ENCODE data around the gene ATP8B4.

ATP8B4 gene

DNA sequence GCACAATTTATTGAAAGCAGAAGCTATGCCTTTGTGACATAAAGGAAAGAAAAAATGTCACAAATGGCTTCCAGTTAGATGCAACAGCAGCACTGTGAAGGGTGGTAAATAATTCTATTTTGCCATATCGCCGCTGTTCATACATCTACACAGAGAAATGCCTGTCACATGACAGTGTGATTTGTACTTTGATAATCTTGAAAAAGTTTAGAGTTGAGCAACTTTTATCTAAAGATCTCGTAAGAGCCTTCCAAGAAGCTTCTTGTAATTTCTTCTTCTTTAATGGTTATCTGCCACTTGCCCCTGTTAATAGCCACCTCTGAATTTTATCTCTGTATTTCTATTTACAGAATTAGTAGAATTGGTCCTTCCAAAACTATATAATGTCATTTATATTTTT is 192.3 kb downstream of the ATP8B4 start:
- DNase-seq: no peak

DNA sequence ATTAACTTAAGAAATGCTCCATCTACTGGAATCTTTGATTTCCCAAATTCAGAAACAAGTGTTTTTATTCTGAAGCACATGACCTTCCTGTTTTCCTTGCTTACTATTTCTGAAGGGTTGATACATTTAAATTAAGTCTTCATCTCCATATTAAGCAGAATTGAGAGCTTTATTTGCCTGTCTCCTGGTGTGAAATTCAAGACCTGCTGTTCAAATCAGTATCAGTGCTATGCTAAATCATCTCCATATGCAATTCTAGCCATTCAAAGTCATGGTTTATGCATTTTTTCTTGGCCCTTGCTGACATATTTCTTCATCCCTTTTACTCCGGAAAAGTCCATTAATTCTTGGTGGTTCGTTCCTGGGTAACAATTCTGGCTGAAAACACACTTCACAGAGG is 195.4 kb downstream of the ATP8B4 start:
- DNase-seq: no peak

DNA sequence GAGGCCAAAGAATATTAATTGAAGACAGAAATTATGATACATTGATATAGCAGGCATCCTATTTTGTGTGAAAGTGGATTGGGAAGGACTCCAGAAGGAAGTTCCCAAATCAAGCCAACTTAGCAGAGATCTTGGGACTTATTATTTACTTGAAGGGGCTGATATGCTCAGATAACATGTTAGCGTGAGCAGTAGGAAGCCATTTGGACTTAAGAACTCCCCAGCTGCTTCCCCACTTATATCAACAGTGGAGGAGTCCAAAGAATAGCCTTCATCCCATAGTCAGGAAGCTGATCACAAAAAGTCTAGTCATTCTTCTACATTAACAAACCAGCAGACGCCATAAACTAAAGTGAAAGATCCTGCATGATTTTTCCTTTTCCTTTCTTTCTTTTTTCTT is 200.0 kb downstream of the ATP8B4 start:
- no peak for DNase-seq

DNA sequence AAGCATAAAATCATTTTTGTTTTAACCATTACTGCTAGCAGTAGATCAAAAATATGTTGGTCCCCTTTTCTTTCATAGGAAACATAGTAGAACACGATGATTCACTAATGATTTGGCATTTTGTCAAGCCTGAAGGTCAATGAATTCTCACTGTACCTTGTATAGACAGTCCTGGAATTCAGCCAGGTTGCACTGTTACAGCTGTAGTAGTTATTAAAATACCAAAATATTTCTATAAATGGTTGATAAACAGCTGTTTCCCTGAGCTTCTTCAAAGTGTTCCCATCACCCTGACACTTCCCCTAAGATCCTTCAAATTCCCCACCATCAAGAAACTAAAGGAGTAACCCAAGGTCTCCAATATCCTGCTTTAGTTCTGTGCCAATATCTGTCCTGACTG is 200.9 kb downstream of the ATP8B4 start:
- DNase-seq: no peak

DNA sequence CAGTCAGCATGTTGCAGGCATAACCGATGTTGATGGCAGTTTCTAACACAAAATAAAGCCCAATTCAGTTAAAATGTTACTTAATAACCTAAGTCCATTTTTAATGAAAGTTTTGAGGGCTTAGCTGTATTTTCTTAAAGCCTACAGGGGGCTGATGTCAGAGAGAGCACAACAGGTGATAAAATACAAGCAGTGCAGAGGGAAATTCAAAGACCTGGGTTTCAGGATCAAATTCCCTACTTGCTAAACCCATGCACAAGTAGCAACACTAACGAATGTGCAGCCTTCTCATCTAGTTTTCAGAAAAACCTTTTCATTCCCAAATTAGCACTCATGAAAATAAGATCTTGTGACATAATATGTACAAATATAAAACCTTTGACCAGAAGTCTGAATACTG is 202.0 kb downstream of the ATP8B4 start:
- DNase-seq: no peak

DNA sequence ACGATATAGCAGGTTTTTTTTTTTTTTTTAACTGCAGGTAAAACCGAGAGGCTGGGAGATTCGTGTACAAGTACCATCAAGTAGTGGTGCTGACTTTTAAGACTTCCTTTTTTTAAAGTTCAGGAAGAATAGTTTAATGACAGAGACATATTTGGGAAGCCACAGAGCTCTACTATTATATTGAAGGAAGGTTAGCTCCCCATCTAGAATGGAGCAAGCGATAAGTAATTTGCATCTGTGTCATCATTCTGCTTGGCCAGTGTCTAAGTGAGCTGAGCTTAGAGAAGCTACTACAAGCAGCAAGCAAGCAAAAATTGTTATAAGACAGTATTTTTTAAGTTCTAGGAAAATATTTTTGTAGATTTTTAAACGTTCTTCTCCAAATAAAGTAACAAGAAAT is 203.2 kb downstream of the ATP8B4 start:
- DNase-seq: no peak

DNA sequence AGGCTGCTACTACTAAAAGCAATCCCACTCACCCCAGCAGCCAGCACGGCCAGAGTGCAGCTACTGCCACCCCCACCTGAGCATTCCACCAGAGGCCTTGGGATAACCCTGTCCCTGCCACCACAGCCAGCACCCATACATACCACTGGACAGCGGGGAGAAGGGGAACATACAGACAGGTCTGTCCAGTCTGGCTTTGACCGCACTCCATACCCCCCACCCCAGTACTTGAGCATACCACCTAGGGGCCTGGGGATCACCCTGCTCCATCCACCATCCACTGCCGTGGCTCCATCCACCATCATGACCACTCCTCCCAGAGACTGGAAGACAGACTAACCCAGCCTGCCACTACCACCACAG is 210.1 kb downstream of the ATP8B4 start:
- no peak for DNase-seq

DNA sequence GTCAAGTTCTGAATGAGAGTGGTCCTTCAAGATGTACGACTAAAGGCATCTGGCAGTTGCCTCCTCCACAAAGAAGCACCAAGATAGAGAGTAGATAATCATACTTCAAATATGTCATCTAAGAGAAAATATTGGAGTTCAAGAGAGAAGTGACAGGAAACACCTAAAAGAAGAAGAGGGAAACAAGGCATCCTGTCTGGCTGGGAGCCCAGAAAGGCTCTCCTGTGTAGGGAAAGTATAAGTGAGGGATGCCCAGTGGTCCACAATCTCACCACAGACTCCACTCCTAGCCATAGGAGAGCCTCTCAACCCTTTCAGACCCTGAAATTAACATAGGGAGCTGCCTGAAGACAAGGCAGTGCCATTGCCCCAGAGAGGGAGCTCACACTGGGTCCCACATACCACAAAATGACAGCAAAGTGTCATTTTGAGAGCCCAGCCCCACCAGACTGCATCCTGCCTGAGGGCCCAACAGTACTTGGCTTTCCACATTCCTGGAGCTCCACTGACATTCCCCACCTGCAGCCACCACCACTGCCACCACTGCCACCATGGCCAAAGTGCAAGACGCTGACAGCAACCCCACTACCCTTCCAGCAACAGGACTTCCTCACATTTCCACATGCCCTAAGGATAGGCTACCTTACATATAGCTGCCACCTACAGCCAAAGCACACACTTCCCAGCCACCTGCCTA is 210.6 kb downstream of the ATP8B4 start:
- DNase-seq: no peak

DNA sequence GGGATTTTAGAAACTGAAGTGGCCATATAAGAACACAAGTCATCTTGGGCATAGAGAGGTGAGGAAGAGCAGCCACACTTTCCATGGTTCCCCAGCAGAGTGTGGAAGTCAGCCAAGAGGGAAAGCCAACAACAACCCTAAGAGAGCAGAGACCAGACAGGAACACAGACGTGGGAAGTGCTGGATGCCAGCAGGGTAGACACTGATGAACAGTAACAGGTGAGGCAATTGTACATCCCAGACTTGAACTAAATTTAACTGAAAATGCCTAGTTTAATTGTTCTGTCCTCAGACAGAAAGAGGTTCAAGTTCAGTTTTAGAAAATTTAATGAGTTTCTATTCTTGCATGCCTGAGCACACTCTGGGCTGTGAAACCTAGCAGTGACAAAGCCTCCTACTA is 212.1 kb downstream of the ATP8B4 start:
- DNase-seq: no peak

DNA sequence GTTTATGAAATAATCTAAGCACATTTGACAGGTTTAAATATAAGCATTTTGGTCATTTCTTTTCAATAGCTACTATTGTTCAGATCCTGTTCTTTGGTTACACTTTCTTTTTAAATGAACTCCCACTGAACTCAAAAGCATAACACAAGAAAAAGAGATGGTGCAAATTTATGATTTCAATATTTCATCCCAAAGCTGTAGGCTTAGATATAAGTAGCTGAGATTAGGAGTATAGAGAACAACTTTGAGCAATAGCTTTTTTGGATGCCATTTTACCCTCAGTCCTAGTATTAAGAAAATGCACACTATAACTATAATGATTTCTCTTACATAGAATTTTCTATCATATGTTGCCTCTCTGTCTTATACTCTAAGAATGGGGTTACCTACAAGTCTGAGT is 213.8 kb downstream of the ATP8B4 start:
- no peak for DNase-seq

DNA sequence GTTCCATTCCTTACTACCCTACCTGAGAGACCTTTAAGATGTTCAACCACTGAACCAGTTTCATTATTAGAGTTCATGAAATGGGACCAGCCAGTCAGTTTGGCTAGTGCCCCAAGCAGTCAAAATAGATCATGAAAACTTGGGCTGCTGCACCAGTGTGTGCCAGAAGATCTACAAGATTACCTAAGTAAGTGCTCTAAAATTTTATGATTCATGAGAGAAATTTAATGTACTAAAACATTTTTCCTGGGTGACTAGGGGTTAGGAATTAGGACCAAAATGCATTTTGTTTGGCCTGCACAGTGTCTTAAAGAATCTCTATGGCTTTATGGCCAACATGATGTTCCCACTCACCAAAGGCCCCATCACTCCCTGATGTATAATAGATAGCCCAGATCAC is 214.7 kb downstream of the ATP8B4 start:
- DNase-seq: no peak

DNA sequence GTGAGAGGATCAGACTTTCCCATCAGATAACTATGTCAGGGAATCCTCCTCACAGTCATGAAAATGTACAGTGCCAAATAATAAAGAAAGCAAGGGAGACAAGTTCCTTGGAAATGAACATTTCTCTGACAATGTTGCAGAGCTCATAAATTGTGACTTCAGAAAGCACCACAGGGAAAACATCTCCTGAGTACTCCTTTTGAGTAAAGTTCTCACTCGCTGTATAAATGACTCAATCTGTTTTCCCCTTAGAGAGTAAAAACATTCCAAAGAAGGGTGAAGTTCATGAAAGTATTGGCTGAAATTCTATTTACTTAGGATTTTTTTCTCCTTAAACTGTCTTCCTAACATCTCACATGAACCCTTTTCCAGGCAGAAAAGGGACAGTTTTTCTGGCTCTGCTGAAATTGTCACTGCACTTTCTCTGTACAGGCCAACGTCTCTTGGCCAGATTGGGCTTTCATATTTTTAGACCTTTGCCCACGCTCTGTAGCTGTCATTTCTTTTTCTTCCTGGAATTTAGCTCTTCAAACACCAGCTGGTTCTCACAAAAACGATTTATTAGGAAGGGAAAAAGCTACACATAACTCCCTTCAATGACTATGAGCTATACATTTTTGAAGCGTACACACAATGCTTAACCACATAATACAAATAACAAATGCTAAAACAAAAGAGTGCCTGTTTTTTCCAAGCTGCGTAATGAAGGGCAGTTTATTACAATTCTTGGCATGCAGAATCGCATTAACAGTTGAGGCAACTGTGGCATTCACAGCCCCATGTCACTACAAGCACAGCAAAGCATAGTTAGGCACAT is 216.1 kb downstream of the ATP8B4 start:
- no peak for DNase-seq

DNA sequence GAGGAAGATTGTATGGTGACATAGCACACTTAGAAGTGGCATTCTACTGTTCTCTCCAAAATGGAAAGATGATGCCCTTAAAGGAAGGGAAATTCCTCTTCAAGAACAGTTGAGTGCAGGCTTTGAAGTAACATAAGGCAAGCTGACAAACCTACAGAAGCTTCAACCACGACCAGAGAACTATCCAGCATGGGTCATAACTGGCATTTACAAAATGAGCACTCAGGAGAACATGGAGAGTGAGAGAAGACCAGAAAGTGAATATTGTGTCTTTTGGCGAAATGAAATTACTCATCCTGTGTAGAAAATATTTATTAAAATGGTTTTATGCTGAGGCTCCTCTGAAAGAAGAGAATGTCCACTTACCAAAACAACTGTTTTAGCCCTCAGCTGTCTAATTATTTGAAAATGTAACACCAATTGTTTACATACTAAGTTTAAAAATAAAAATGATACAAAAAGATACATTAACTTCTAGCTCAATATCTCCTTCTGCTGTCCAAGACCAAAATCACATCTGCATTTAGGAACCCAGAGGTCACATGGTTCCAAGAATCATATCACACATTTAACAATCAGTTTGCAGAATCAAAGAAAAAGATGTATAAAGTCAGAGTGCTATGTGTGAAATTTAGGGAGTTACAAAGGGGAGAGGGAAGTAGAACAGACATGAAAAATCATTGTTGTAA is 216.9 kb downstream of the ATP8B4 start:
- no peak for DNase-seq

DNA sequence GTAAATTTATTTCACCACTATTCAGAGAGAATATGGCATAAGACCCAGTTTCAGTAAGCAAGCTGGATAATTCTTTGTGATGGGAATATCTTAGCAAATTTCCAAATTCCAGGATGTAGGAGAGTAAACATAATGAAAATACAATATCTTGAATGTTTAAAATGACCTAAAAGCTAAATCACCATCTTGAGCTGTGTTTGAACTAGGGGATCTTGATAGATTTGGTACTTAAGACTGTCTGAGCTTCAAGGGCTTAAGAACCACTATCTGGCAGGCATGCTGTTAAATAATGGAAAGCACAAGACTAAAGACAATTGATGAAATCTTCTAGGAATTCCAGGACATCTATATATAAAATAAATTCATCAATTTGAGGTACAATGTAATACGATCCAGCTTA is 217.7 kb downstream of the ATP8B4 start:
- DNase-seq: no peak

DNA sequence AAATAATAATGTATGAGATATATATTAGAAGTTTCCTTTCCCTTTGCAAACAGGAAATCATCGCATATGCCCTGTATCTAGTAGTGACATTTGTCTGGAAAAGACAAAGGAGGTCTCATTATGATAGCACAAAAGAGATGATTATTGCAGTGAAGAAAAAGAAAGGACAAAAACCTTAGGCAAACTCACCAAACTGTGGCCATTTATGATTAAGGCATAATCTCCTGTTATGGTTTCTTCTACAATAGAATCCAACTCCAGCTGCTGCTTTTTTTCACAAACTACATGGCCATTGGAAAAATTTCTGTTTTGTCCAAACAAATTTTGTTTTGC is 218.2 kb downstream of the ATP8B4 start:
- DNase-seq: no peak

DNA sequence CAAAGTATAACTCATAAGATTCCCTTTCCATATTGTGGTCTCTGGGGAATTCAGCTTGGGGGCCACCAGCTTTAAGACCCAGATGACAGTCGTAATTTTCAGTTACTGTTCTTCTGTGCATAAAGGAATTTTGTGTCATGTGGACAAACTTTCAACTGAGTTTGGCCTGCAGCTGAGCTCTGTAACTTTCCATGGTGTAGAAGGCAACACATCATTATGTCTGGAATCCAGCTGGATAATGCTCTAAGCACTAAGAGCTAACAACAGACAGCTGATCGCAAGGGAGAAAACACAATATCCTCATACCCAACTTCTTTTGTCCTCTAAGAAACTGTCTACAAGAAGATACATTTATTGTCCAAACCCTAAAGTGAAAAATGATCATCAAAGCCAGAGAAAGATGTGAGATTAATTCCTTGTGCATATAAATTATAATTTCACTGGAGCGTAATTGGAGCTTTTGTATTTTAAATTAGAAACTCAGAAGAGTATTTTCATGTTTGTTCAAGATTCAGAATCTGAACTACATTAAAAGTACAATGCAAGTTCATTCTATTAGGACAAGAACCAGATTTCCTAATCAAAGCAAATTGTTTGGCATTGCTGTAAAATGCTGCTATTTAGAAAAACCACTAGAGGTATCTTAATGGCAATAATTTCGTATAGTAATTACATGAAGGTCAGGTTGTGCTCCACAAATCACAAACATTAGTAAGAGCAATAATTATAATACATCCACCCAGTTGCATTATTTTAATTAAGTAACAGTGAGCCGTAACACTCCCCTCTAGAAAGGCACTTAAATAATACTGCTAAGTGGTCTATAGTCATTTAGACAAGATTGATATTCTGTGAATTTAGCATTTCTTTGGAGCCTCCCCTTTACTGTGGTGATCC is 218.8 kb downstream of the ATP8B4 start:
- DNase-seq: no peak

DNA sequence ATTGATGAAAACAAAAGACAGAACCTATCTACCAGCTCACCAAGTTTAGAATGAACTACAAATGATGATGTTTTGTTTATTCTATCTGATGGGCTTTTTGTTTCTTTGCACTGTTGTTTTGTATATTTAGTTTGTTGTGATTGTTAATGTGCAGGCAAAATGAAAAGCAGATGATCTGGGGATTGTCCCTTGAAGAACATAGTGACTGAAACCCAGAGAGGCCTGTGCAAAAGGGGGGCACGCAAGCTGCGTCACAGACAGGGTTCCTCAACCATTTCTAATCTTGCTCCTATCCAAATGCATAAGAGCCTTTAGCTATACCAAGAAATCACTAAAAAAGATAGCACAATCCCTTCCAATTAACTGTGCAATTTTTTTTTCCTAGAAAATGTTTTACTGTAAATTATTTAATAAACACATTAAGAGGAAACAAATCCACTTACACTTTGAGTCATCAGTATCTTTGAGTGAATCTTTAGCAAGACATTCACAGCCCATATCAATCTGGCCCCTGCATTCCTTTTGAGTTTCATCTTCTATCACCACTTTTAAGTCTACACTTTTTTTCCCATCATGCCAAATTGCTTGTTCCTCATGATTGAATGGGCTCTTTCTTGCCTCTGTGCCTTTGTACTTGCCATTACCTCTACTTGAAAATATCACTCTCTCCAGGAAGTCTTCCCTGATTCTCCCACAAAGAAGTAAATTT is 220.3 kb downstream of the ATP8B4 start:
- DNase-seq: no peak

DNA sequence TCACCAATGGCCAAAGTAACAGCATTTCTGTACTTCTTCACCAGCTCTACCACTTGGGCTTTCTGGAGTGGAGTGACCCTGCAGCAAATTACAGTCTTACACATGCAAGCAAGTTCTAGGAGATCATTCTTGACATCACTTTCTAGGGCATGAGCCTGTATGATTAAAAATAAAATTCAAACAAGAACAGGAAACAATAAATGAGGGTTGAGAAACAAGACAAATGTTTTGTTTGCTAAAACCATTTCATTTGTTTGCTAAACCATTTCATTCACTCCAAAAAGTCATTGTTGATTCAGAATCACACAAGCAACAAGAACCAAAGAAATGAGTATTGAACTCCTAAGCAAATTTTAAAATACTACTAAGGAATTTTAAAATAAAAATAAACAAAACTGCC is 220.9 kb downstream of the ATP8B4 start:
- no peak for DNase-seq

DNA sequence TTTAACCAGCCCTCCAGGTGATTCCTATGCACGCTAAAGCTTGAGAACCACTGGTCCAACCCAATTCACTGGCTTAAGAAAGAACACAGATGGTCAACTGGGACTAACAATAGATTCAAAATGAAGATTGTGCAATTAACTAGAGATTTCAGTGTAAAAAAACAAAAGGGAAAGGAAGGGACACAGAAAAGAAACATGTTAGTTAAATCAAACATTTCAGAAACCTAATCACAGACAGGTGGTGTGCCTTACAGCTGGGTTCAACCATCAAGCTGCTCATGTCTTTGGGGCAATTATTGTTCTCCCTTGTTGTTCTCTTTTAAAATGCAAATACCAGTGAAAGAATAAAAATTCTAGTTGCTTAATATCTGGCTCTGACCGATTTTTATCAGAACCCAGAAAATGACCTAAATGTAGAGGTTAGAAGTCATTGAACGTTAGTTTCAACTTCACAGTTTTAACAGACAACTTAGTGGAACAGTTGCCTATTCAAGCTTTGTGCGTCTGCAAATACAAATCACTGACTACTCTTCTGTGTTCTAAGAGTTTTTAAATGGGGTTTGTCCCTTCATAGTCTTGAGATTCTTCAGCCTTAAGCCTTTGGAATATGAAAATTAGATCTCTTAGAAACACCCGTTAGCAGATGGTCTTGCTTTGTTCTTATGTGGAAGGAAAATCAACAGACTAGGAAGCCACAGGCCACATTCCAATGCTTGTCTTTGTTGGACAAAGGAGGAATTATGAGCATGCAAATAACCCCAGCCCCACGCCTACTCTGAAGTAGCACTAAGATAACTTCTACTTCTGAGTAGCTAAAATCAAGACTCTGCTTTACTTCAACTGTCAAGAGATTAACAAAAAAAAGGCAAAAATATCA is 223.4 kb downstream of the ATP8B4 start:
- no peak for DNase-seq

DNA sequence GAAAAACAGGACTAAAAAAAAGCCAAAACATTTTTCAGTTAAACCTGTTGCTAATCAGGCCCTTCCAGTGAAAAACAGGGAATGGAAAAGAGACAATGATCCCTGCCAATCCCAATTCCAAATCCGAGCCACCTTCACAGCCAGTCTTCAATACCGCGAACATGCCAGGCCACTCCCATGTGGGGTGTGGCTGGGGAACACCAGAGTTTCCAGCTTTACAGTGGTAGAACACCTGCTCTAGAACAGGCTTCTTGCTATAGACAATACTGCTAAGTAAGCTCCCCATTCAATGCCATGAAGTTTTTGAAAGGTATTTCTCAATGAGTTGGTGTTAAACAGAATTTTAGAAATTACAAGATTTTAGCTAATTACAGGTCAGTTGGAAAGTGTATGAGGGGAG is 228.3 kb downstream of the ATP8B4 start:
- DNase-seq: no peak

DNA sequence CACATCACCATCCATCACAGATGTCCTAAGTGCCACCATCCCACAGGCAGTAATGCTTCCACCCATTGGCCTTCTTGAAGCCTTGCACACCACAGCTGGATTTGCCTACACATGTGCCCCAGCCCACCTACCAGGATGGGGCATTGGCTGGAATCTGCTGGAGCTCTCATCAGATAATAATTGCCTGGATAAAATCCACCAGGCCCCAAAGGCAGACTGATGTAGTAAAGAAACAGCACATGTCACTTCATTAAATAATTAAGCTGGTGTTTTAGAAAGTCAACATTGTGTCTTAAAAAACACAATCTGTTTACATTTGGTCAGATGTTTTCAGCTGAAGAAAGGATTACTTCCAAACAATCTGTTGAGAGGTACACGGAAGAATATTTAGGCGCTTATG is 229.5 kb downstream of the ATP8B4 start:
- no peak for DNase-seq

DNA sequence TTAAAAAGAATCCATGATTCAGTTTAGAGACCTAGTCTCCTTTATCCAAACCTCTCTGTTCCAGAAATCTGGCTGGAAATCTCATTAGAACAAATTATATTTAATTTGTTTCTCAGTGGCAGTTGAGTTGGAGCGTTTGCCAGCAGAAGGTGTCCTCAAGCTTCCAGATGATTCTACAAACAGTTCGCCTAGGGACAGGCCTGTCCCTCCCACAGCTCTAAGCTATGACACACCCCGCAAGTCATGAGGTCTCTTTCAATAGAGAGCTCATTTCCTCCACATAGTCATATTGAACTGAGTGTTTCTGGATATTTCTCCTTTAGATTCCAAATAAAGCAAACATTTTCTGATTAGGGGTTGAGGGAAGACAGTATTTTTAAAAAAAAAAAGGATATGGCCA is 230.3 kb downstream of the ATP8B4 start:
- no peak for DNase-seq
